ENCODE data around the gene TNNI3K.

Gene TNNI3K

GRCh38 chr1:74504125-74504932, 269.1 kb downstream of the TNNI3K start:
- DNase-seq (ENCODE audit: extremely low read depth, low read depth): peak; percentile 3

GRCh38 chr1:74504933-74505512, 269.8 kb downstream of the TNNI3K start:
- TF ChIP-seq, protein P1, sequence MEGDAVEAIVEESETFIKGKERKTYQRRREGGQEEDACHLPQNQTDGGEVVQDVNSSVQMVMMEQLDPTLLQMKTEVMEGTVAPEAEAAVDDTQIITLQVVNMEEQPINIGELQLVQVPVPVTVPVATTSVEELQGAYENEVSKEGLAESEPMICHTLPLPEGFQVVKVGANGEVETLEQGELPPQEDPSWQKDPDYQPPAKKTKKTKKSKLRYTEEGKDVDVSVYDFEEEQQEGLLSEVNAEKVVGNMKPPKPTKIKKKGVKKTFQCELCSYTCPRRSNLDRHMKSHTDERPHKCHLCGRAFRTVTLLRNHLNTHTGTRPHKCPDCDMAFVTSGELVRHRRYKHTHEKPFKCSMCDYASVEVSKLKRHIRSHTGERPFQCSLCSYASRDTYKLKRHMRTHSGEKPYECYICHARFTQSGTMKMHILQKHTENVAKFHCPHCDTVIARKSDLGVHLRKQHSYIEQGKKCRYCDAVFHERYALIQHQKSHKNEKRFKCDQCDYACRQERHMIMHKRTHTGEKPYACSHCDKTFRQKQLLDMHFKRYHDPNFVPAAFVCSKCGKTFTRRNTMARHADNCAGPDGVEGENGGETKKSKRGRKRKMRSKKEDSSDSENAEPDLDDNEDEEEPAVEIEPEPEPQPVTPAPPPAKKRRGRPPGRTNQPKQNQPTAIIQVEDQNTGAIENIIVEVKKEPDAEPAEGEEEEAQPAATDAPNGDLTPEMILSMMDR (IDR thresholded peaks at IDR 0.05; ENCODE audit: low read depth, low read length): no peak
- no peak for DNase-seq (ENCODE audit: extremely low read depth, low read depth)

More at GRCh38 chr1:74504125-74504932, 269.1 kb downstream of the TNNI3K start:
- TF ChIP-seq, protein P1 (IDR thresholded peaks at IDR 0.05; ENCODE audit: low read depth, low read length): peak; percentile 85

DNA sequence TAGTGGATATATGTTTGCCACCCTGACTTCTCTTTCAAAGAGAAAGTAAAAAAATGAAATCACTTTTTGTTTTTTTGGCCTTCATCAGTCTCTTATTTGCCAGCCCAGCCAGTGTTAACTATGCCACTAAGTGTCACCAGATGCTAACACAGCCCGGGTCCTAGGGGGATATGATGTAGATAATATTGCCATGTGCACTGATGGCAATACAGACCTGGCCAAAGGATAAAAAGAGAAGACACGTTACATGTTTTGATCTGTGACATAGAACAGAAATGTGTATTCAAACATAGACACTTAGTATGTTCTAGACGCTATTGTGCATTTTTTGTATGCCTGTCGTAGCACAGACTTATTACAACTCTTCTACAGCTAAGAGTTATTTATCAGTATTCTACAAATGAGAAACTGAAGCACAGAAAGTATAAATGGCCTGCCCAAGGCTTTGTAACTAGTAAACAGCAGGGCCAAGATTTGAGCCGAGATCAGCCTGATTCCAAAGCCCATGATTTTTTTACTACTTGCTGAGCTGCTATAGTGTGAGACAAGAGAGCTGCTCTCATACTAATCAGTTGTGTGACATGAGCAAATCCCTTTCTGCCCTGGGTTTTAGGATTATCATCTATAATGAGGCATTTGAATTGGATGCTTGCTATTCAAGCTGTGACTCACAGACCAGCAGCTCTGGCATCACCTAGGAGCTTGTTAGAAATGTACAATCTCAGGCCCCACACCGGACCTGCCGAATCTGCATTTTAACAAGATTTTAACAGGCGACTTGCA, 270.9 kb downstream of the TNNI3K start:
- no peak for DNase-seq (ENCODE audit: extremely low read depth, low read depth)
- TF ChIP-seq, protein P1 (IDR thresholded peaks at IDR 0.05; ENCODE audit: low read depth, low read length): no peak

DNA sequence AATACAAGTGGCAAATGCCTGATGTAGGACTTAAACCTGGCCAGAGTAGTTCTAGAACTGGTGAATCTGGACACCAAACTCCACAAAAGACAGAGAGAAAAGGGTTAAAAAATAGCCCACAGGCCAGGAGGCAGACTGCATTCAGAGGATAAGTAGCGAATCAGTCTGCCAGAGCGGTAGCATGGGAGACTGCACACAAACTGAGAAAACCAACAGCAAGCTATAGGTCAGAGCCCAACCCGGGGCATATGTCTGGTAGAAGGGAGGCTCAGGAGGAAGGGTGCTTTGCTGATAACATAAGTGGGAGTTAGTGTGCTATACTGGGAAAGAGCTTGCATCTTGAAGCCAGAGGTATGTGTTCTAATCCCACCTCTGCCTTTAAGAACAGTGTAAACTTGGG, 273.3 kb downstream of the TNNI3K start:
- no peak for DNase-seq (ENCODE audit: extremely low read depth, low read depth)
- TF ChIP-seq, protein P1 (IDR thresholded peaks at IDR 0.05; ENCODE audit: low read depth, low read length): no peak

- no peak for DNase-seq (ENCODE audit: extremely low read depth, low read depth)
- TF ChIP-seq, protein P1 (IDR thresholded peaks at IDR 0.05; ENCODE audit: low read depth, low read length): no peak
These were observed 277.2 kb downstream of the TNNI3K start, which contains the start of gene LRRC53 for GRCh38 chr1:74512170-74512915. LRRC53 (minus strand) TSS chr1:74512611; CDS start chr1:74483349, 29,262 bp downstream.

DNA sequence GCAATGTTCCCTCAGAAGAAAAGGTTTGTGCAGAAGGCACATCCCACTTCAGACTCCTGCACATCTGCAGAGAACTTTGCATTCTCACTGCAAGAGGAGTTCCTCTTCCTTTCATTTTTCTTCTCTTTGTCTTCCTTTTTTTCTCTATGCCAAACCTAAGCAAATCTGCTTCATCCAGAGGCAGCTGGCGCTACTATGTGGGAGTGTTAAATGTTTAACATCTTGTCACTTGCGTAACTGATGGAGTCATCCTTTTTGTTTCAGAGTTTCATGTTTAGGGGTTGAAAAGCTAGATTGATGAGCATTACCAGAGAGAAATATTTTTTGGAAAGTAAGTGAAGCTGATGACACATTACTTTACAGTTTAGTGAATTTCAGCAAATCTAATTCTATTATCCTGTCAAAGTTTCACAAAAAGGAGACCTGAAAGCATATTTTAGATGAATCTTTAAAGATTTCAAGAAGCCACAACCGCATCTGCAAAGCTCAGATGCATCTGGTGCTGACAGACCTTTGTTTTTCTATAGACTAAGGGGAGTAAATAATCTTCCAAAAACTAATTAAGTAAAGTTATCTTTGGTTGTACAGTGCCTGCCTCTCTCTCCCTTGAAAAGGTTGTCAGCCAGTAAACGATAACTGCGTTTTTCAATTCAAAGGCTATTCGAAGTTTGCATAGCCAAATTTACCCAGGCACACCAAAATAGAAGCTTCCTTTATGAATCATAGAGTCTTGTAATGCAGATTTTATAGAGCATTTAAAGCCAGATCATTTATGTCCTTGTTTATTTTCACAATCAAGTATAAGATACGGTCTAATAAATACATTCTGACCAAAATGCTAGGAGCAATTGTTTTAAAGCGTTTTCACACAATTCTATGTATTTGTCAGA, 278.5 kb downstream of the TNNI3K start:
- TF ChIP-seq, protein P1 (IDR thresholded peaks at IDR 0.05; ENCODE audit: low read depth, low read length): no peak
- no peak for DNase-seq (ENCODE audit: extremely low read depth, low read depth)

All from AG09319 (cell line).